Pancreas (tissue), 10 donors: ENCODE measurements around the gene OPCML. TPM values are rescaled to one million over a fixed set of nuclear protein-coding genes. Genes with fewer than 3 reads are reported as not detected.

Source experiments
- ATAC-seq, 4 donors: fragments of 200-7000 bp; cut with Tn5 transposase; one replicate each; pipeline versions ENCODE4 v1.8.0 to v1.9.1; 2020; ENCODE audit warnings: mild to moderate bottlenecking in 4 of 4, moderate library complexity in 4 of 4
- DNase-seq, 6 donors: peaks; one replicate each; pipeline ENCODE4 v3.0.0-alpha.2; 2020
- FAIRE-seq: peaks from 2 replicates; lab custom pipeline; 2012; peaks lifted over from hg19 to GRCh38; lab: Jason Lieb, UNC
- H3K27ac ChIP-seq, 4 donors: fragments of 200-600 bp; sonication (generic); 1 replicate in 3 of 4; 2 replicates in 1 of 4; pipeline versions ENCODE4 v1.5.0 to v1.8.0; 2020
- H3K27me3 ChIP-seq, 4 donors: fragments of 200-600 bp; one replicate each; pipeline ENCODE4 v1.8.0; 2021
- H3K36me3 ChIP-seq, 3 donors: fragments of 200-600 bp; sonication (generic) in 1 of 3; one replicate each; pipeline versions ENCODE4 v1.5.0 to v1.8.0; 2020 to 2021
- H3K4me1 ChIP-seq, 3 donors: fragments of 200-600 bp; one replicate each; pipeline ENCODE4 v1.8.0; 2021
- H3K4me3 ChIP-seq, 4 donors: fragments of 200-600 bp; sonication (generic) in 2 of 4; one replicate each; pipeline versions ENCODE4 v1.5.0 to v1.8.0; 2020 to 2021
- H3K9me3 ChIP-seq, 4 donors: fragments of 200-600 bp; one replicate each; pipeline ENCODE4 v1.8.0; 2021
- WGBS, 2 donors: extraction: QIAGEN DNeasy Blood & Tissue Kit; methylation state at CpG; one replicate each; pipeline ENCODE4 v1.1.7; 2013; 5-methylcytosine and 5-hydroxymethylcytosine counted together
- intact Hi-C, 3 donors: fragments of 100-400 bp; cut with DNase I; formaldehyde crosslinking; loops; one replicate each; pipeline versions ENCODE4 v1.11.1 to v1.14.2; 2022
- polyA plus RNA-seq, 2 donors: library from polyadenylated mRNA; stranded (reverse); fragments of 200-250 nt; gene quantifications; one replicate each; pipeline ENCODE4 v1.2.3, GENCODE V29; 2013
- total RNA-seq, 6 donors: library from RNA; stranded (reverse); fragmentation: NEBNext Ultra II Directional in 4 of 6; extraction: Animal tissue kit (Norgen Biotek cat#: 25700) in 4 of 6; gene quantifications; one replicate each; pipeline versions ENCODE4 v1.2.1 to v1.2.4, GENCODE V29; 2021 to 2023
- TF ChIP-seq, protein P1 (sequence below), 4 donors: fragments of 200-600 bp; sonication (generic) in 3 of 4; IDR thresholded peaks; one replicate each; pipeline versions ENCODE4 v1.5.0 to v1.8.0; 2021; ENCODE audit warnings: antibody characterized with exemption in 4 of 4
- donor health status: healthy with polysubstance abuse.
- donor health status: DM: no; HTN: no; CAD: no; lungs with moderate emphysema.
- donor health status: DM: no; HTN: no; CAD: no.
- donor health status: control.
- donor health status: control.
- donor health status: Bipolar disorder and iron deficiency.
- donor health status: DM: yes; HTN: yes; CAD: no.
- donor health status: DM: no; HTN: no; CAD: no.
- donor health status: DM: no; HTN: no; CAD: no.
- donor health status: DM: yes; HTN: yes; CAD: no.

The OPCML gene
- total and polyA plus RNA-seq, 8 donors: 0.05 to 0.31 (median 0.19) TPM

- FAIRE-seq: no peak
- H3K9me3 ChIP-seq: no peaks in the 10 kb centered on the region
- no peak for ATAC-seq
- H3K36me3 ChIP-seq: no peaks in the 10 kb centered on the region
- no peak overlapping the region for H3K27ac ChIP-seq
- peaks cover 0 to 2% (median 0%) of the 10 kb centered on the region in 4 donors for H3K27me3 ChIP-seq
- no peaks in the 10 kb centered on the region for H3K4me1 ChIP-seq
- DNase-seq: no peak
- H3K4me3 ChIP-seq: no peak overlapping the region
- TF ChIP-seq, protein P1, sequence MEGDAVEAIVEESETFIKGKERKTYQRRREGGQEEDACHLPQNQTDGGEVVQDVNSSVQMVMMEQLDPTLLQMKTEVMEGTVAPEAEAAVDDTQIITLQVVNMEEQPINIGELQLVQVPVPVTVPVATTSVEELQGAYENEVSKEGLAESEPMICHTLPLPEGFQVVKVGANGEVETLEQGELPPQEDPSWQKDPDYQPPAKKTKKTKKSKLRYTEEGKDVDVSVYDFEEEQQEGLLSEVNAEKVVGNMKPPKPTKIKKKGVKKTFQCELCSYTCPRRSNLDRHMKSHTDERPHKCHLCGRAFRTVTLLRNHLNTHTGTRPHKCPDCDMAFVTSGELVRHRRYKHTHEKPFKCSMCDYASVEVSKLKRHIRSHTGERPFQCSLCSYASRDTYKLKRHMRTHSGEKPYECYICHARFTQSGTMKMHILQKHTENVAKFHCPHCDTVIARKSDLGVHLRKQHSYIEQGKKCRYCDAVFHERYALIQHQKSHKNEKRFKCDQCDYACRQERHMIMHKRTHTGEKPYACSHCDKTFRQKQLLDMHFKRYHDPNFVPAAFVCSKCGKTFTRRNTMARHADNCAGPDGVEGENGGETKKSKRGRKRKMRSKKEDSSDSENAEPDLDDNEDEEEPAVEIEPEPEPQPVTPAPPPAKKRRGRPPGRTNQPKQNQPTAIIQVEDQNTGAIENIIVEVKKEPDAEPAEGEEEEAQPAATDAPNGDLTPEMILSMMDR (IDR thresholded peaks at IDR 0.05): no peak
- 42 to 52% methylated on average over 7 of the region's 7 CpGs for WGBS, 2 donors
- intact Hi-C loops: no loop called here
These were observed 761.3 kb downstream of the OPCML start for GRCh38 chr11:132770829-132771530.

DNA sequence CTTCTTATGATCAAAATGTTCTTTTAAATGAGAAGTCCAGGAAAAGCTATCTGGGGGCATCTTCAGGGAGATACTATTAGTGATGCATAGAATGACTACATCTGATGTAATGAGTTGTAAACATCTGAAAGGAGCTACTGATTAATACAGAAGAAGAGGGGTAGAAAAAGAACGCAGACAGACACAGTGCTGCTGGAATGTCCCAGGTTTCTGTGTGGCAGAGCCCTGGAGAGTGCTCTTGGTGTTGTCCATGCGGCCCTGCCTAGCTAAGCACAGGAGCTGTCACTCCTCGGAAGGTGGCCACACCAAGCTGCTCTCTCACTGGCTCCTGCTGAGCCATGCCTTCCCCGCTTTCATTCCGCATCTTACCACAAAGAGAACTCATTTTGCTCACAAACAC lies 768.8 kb downstream of the OPCML start:
- Histone ChIP-seq H3K4me1 (no peaks in the 10 kb centered on the region), H3K9me3 (no peaks in the 10 kb centered on the region), H3K27ac (no peak overlapping the region), H3K36me3 (no peaks in the 10 kb centered on the region), H3K27me3 (peaks cover 0 to 2% (median 0%) of the 10 kb centered on the region in 4 donors), H3K4me3 (no peak overlapping the region)
- DNase-seq: no peak
- intact Hi-C loops: no loop called here
- no peak for ATAC-seq
- FAIRE-seq: no peak
- TF ChIP-seq, protein P1 (IDR thresholded peaks at IDR 0.05): no peak
- WGBS, 2 donors: 87 to 92% methylated on average over 5 of the region's 5 CpGs

- TF ChIP-seq, protein P1 (IDR thresholded peaks at IDR 0.05): no peak
- intact Hi-C loops: no loop called here
- H3K36me3 ChIP-seq: no peaks in the 10 kb centered on the region
- ATAC-seq (no peak), FAIRE-seq (no peak), DNase-seq (no peak)
- H3K4me1 ChIP-seq: no peaks in the 10 kb centered on the region
- 54 to 69% methylated on average over 5 of the region's 5 CpGs for WGBS, 2 donors
- no peak overlapping the region for H3K4me3 ChIP-seq
- no peaks in the 10 kb centered on the region for H3K9me3 ChIP-seq
- peaks cover 0 to 3% (median 0%) of the 10 kb centered on the region in 4 donors for H3K27me3 ChIP-seq
- no peak overlapping the region for H3K27ac ChIP-seq
These were observed 776.4 kb downstream of the OPCML start for GRCh38 chr11:132755934-132756333.

- Histone ChIP-seq H3K4me3 (no peak overlapping the region), H3K27me3 (peaks cover 0 to 3% (median 0%) of the 10 kb centered on the region in 4 donors), H3K36me3 (no peaks in the 10 kb centered on the region), H3K9me3 (no peaks in the 10 kb centered on the region), H3K27ac (no peak overlapping the region), H3K4me1 (no peaks in the 10 kb centered on the region)
- DNase-seq: no peak
- TF ChIP-seq, protein P1 (IDR thresholded peaks at IDR 0.05): no peak
- no peak for FAIRE-seq
- no peak for ATAC-seq
- 25 to 33% methylated on average over 3 of the region's 3 CpGs for WGBS, 2 donors
- intact Hi-C loops: no loop called here
These were observed 780.6 kb downstream of the OPCML start for GRCh38 chr11:132751516-132752250.
